ENCODE data around the gene CCDC169. TPM values are rescaled to one million over a fixed set of nuclear protein-coding genes. Genes with fewer than 3 reads are reported as not detected.
"Not testable (repeated sequence)": the region's sequence is repeated elsewhere in the genome, so short reads cannot be mapped to it uniquely, and the experiment has no call there.

CCDC169 gene
- total RNA-seq, 2 experiments from 2014 or later: 0.13 to 0.25 TPM

DNA sequence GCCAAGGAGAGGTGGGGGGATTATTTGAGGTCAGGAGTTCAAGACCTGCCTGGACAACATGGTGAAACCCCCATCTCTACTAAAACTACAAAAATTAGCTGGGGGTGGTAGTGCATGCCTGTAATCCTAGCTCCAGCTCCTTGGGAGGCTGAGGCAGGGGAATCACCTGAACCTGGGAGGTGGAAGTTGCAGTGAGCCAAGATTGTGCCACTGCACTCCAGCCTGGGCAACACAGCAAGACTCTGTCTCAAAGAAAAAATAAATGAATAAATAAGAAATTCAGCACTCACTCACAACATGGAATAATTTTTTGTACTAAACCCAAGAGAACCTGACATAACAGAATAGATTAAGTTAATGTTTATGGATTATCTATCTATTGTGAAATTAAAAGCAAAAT is 34.6 kb upstream of the CCDC169 start:
- H3K4me3 Mint-ChIP-seq, H3K27ac Mint-ChIP-seq, H3K27me3 Mint-ChIP-seq, H3K9me3 Mint-ChIP-seq, DNase-seq: not testable (repeated sequence)
- POLR2A ChIA-PET: interaction anchor here (1.1 kb wide), 1 partner anchor 12 kb away, joined by 4 read pairs; no protein-coding TSS in a partner anchor
- CTCF ChIA-PET: interaction anchor here (2.3 kb wide), 1 partner anchor 15 kb away, joined by 7 read pairs; no protein-coding TSS in a partner anchor
- H3K36me3 Mint-ChIP-seq (ENCODE audit: low read depth): peaks cover 33% of the 10 kb centered on the region
- peaks cover 24% of the 10 kb centered on the region for H3K4me1 Mint-ChIP-seq

GRCh38 chr13:36331280-36331679 is 33.7 kb upstream of the CCDC169 start:
- Mint-ChIP-seq H3K9me3 (no peaks in the 10 kb centered on the region), H3K4me1 (peaks cover 17% of the 10 kb centered on the region), H3K4me3 (no peak overlapping the region), H3K27me3 (no peaks in the 10 kb centered on the region), H3K27ac (no peak overlapping the region), H3K36me3 (ENCODE audit: low read depth) (peaks cover 37% of the 10 kb centered on the region)
- POLR2A ChIA-PET: interaction anchor here (1.1 kb wide), 1 partner anchor 13 kb away, joined by 4 read pairs; no protein-coding TSS in a partner anchor
- CTCF ChIA-PET: interaction anchor here (0.9 to 2.3 kb wide), 2 partner anchors 16 to 18 kb away, joined by 3 to 7 read pairs; no protein-coding TSS in a partner anchor
- DNase-seq: no peak

- Mint-ChIP-seq H3K9me3 (no peaks in the 10 kb centered on the region), H3K4me1 (peaks cover 8% of the 10 kb centered on the region), H3K4me3 (no peak overlapping the region), H3K27ac (no peak overlapping the region), H3K36me3 (ENCODE audit: low read depth) (peaks cover 47% of the 10 kb centered on the region), H3K27me3 (no peaks in the 10 kb centered on the region)
- ChIA-PET CTCF (no interaction called here), POLR2A (no interaction called here)
- no peak for DNase-seq
Measured at GRCh38 chr13:36329361-36329760, 31.7 kb upstream of the CCDC169 start.

DNA sequence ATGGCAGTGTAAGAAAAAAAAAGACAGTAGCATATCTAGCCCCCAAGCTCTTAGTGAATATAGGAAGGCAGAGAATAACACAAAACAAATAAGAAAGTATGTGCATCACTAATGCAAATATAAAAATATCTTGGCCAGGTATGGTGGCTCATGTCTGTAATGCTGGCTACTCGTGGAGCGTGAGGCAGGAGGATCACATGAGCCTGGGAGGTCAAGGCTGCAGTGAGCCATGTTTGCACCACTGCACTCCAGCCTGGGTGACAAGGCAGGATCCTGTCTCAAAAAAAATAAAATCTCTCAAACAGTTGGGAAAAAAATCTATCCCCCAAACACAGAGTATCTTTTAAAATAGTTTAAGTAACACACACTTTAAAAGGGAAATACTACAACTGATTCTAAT is 31.2 kb upstream of the CCDC169 start:
- no peaks in the 10 kb centered on the region for H3K9me3 Mint-ChIP-seq
- peaks cover 46% of the 10 kb centered on the region for H3K36me3 Mint-ChIP-seq (ENCODE audit: low read depth)
- ChIA-PET CTCF (no interaction called here), POLR2A (no interaction called here)
- H3K27me3 Mint-ChIP-seq: no peaks in the 10 kb centered on the region
- H3K27ac Mint-ChIP-seq: no peak overlapping the region
- H3K4me3 Mint-ChIP-seq: no peak overlapping the region
- DNase-seq: no peak
- H3K4me1 Mint-ChIP-seq: peaks cover 5% of the 10 kb centered on the region

DNA sequence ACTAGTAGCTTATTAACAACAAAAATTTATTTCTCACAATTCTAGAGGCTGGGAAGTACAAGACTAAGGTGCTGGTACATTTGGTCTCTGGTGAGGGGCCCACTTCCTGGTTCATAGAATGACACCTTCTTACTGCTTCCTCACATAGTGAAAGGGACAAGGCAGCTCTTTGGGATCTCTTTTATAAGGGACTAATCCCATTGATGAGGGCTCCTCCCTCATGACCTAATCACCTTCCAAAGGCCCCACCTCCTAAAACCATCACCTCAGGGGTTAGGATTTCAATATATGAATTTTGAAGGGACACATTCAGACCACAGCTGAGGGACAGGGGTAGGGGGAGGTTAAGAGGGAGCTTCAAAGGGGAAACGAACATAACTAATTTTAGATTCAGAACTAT is 28.3 kb upstream of the CCDC169 start:
- no peak for DNase-seq
- Mint-ChIP-seq H3K4me3 (no peak overlapping the region), H3K9me3 (no peaks in the 10 kb centered on the region), H3K27ac (no peak overlapping the region), H3K4me1 (no peaks in the 10 kb centered on the region), H3K36me3 (ENCODE audit: low read depth) (peaks cover 44% of the 10 kb centered on the region), H3K27me3 (no peaks in the 10 kb centered on the region)
- CTCF ChIA-PET: no interaction called here
- POLR2A ChIA-PET: no interaction called here

DNA sequence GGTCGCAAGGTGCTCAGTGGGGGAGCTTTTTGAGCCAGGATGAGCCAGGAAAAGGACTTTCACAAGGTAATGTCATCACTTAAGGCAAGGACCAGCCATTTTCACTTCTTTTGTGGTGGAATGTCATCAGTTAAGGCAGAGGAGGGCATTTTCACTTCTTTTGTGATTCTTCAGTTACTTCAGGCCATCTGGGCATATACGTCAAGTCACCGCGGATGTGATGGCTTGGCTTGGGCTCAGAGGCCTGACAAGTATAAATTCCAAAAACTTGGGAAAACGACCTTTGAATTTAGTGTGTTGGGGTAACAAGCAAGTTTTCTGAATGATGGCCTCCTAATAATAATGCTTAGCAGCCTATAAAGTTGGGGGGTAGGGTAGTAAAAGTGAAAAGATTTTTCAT is 27.3 kb upstream of the CCDC169 start:
- H3K4me1 Mint-ChIP-seq, H3K9me3 Mint-ChIP-seq, H3K27ac Mint-ChIP-seq, POLR2A ChIA-PET, DNase-seq, H3K27me3 Mint-ChIP-seq, CTCF ChIA-PET, H3K4me3 Mint-ChIP-seq: not testable (repeated sequence)
- H3K36me3 Mint-ChIP-seq (ENCODE audit: low read depth): peaks cover 43% of the 10 kb centered on the region

GRCh38 chr13:36323951-36324566 is 26.4 kb upstream of the CCDC169 start:
- Mint-ChIP-seq H3K4me1 (no peaks in the 10 kb centered on the region), H3K27ac (no peak overlapping the region), H3K4me3 (no peak overlapping the region), H3K9me3 (no peaks in the 10 kb centered on the region), H3K27me3 (no peaks in the 10 kb centered on the region), H3K36me3 (ENCODE audit: low read depth) (peaks cover 38% of the 10 kb centered on the region)
- CTCF ChIA-PET: no interaction called here
- POLR2A ChIA-PET: no interaction called here
- DNase-seq: no peak

GRCh38 chr13:36323408-36323807 is 25.8 kb upstream of the CCDC169 start:
- H3K27me3 Mint-ChIP-seq: no peaks in the 10 kb centered on the region
- ChIA-PET POLR2A (no interaction called here), CTCF (no interaction called here)
- peaks cover 32% of the 10 kb centered on the region for H3K36me3 Mint-ChIP-seq (ENCODE audit: low read depth)
- no peaks in the 10 kb centered on the region for H3K4me1 Mint-ChIP-seq
- DNase-seq: no peak
- no peak overlapping the region for H3K4me3 Mint-ChIP-seq
- H3K27ac Mint-ChIP-seq: no peak overlapping the region
- H3K9me3 Mint-ChIP-seq: no peaks in the 10 kb centered on the region

GRCh38 chr13:36319793-36320192 is 22.2 kb upstream of the CCDC169 start:
- H3K27ac Mint-ChIP-seq, H3K4me3 Mint-ChIP-seq, H3K27me3 Mint-ChIP-seq, POLR2A ChIA-PET, CTCF ChIA-PET, H3K9me3 Mint-ChIP-seq, DNase-seq, H3K4me1 Mint-ChIP-seq: not testable (repeated sequence)
- H3K36me3 Mint-ChIP-seq (ENCODE audit: low read depth): peaks cover 12% of the 10 kb centered on the region

GRCh38 chr13:36313047-36313969 is 15.7 kb upstream of the CCDC169 start:
- peaks cover 27% of the 10 kb centered on the region for H3K36me3 Mint-ChIP-seq (ENCODE audit: low read depth)
- no peak overlapping the region for H3K27ac Mint-ChIP-seq
- no peaks in the 10 kb centered on the region for H3K4me1 Mint-ChIP-seq
- DNase-seq: no peak
- ChIA-PET POLR2A (no interaction called here), CTCF (no interaction called here)
- H3K27me3 Mint-ChIP-seq: no peaks in the 10 kb centered on the region
- H3K4me3 Mint-ChIP-seq: no peak overlapping the region
- H3K9me3 Mint-ChIP-seq: no peaks in the 10 kb centered on the region

GRCh38 chr13:36310417-36311108 is 12.9 kb upstream of the CCDC169 start:
- Mint-ChIP-seq H3K27ac (no peak overlapping the region), H3K36me3 (ENCODE audit: low read depth) (peaks cover 27% of the 10 kb centered on the region), H3K4me3 (no peak overlapping the region), H3K9me3 (no peaks in the 10 kb centered on the region), H3K4me1 (no peaks in the 10 kb centered on the region), H3K27me3 (no peaks in the 10 kb centered on the region)
- ChIA-PET CTCF (no interaction called here), POLR2A (interaction anchor here (0.8 kb wide), 1 partner anchor 11 kb away, joined by 3 read pairs; no protein-coding TSS in a partner anchor)
- no peak for DNase-seq

GRCh38 chr13:36302289-36302688 is 4.7 kb upstream of the CCDC169 start:
- ChIA-PET POLR2A (no interaction called here), CTCF (interaction anchor here (1.3 kb wide), 1 partner anchor 45 kb away, joined by 4 read pairs; no protein-coding TSS in a partner anchor)
- H3K36me3 Mint-ChIP-seq (ENCODE audit: low read depth): peaks cover 3% of the 10 kb centered on the region
- H3K9me3 Mint-ChIP-seq: no peaks in the 10 kb centered on the region
- no peak overlapping the region for H3K27ac Mint-ChIP-seq
- DNase-seq: no peak
- peaks cover 17% of the 10 kb centered on the region for H3K27me3 Mint-ChIP-seq
- no peak overlapping the region for H3K4me3 Mint-ChIP-seq
- H3K4me1 Mint-ChIP-seq: peaks cover 2% of the 10 kb centered on the region

GRCh38 chr13:36299469-36299868 is 1.9 kb upstream of the CCDC169 start:
- not testable (repeated sequence) for H3K4me3 Mint-ChIP-seq; H3K27ac Mint-ChIP-seq; H3K9me3 Mint-ChIP-seq; H3K4me1 Mint-ChIP-seq; H3K36me3 Mint-ChIP-seq (ENCODE audit: low read depth); DNase-seq
- CTCF ChIA-PET: interaction anchor here (1.4 kb wide), 1 partner anchor 12 kb away, joined by 3 read pairs; no protein-coding TSS in a partner anchor
- H3K27me3 Mint-ChIP-seq: peaks cover 27% of the 10 kb centered on the region
- POLR2A ChIA-PET: interaction anchor here (0.9 to 1.5 kb wide), 2 partner anchors 9 to 11 kb away, joined by 3 read pairs; no protein-coding TSS in a partner anchor
